Left lung (tissue), 10 donors: ENCODE results near the gene ANO1. TPM values are rescaled to one million over a fixed set of nuclear protein-coding genes. Genes with fewer than 3 reads are reported as not detected.
"Not testable (repeated sequence)": the region's sequence is repeated elsewhere in the genome, so short reads cannot be mapped to it uniquely, and the experiment has no call there.

ENCODE experiments used
- ATAC-seq: fragments of 200-7000 bp; cut with Tn5 transposase; one replicate; pipeline ENCODE4 v1.9.1; 2020; ENCODE audit warnings: moderate library complexity
- DNase-seq, 4 donors: peaks; one replicate each; pipeline ENCODE4 v3.0.0-alpha.2; 2013 to 2020
- H3K27ac ChIP-seq, 2 donors: fragments of 200-600 bp; sonication (generic) in 1 of 2; one replicate each; pipeline versions ENCODE4 v1.5.0 to v1.8.0; 2020 to 2021
- H3K27me3 ChIP-seq, 2 donors: fragments of 200-600 bp; sonication (generic) in 1 of 2; one replicate each; pipeline versions ENCODE4 v1.5.0 to v1.8.0; 2020 to 2021
- H3K36me3 ChIP-seq, 2 donors: fragments of 200-600 bp; sonication (generic) in 1 of 2; one replicate each; pipeline versions ENCODE4 v1.5.0 to v1.8.0; 2020 to 2021
- H3K4me1 ChIP-seq, 2 donors: fragments of 200-600 bp; one replicate each; pipeline ENCODE4 v1.8.0; 2021
- H3K4me3 ChIP-seq, 2 donors: fragments of 200-600 bp; sonication (generic) in 1 of 2; one replicate each; pipeline versions ENCODE4 v1.5.0 to v1.8.0; 2020 to 2021; ENCODE audit warnings: mild to moderate bottlenecking in 1 of 2
- H3K9me3 ChIP-seq, 2 donors: fragments of 200-600 bp; sonication (generic) in 1 of 2; one replicate each; pipeline versions ENCODE4 v1.5.0 to v1.8.0; 2020 to 2021
- CTCF ChIP-seq, 2 donors: fragments of 200-600 bp; sonication (generic) in 1 of 2; IDR thresholded peaks; one replicate each; pipeline versions ENCODE4 v1.5.0 to v1.8.0; 2021; ENCODE audit warnings: antibody characterized with exemption in 2 of 2
- intact Hi-C, 2 donors: fragments of 100-400 bp; cut with DNase I; formaldehyde crosslinking; loops; one replicate each; pipeline versions ENCODE4 v1.11.2 to v1.14.2; 2022
- polyA plus RNA-seq, 6 donors: library from polyadenylated mRNA; unstranded; fragments of 120-200 nt; gene quantifications; one replicate each; pipeline ENCODE4 v1.2.1, GENCODE V29; 2013; ENCODE audit not compliant: insufficient read length in 6 of 6
- total RNA-seq, 2 donors: library from RNA; stranded (reverse); fragmentation: NEBNext Ultra II Directional; extraction: Animal tissue kit (Norgen Biotek cat#: 25700); gene quantifications; one replicate each; pipeline ENCODE4 v1.2.1, GENCODE V29; 2021
- donor health status: DM: no; HTN: yes; CAD: no.
- donor health status: DM: no; HTN: no; CAD: no.

Gene ANO1
- total and polyA plus RNA-seq, 8 donors, result 4.9 to 13.2 (median 7.0) TPM

GRCh38 chr11:70207531-70208131, 129.5 kb downstream of the ANO1 start:
- peaks cover 0 to 44% of the 10 kb centered on the region in 2 donors for H3K36me3 ChIP-seq
- no peak for DNase-seq
- no peak overlapping the region for H3K27ac ChIP-seq
- no peaks in the 10 kb centered on the region for H3K27me3 ChIP-seq
- peaks cover 10 to 40% of the 10 kb centered on the region in 2 donors for H3K4me1 ChIP-seq
- no peaks in the 10 kb centered on the region for H3K9me3 ChIP-seq
- no peak for ATAC-seq
- intact Hi-C loops, result no loop called here
- no peak overlapping the region for H3K4me3 ChIP-seq
- no peak for TF ChIP-seq CTCF (IDR thresholded peaks at IDR 0.05)

- Histone ChIP-seq H3K27ac (no peak overlapping the region), H3K4me1 (peaks cover 9 to 32% of the 10 kb centered on the region in 2 donors), H3K36me3 (peaks cover 0 to 44% of the 10 kb centered on the region in 2 donors), H3K9me3 (no peaks in the 10 kb centered on the region), H3K4me3 (no peak overlapping the region), H3K27me3 (no peaks in the 10 kb centered on the region)
- no peak for ATAC-seq
- intact Hi-C loops, result no loop called here
- TF ChIP-seq CTCF (IDR thresholded peaks at IDR 0.05), result no peak
- DNase-seq, result no peak
Observed at GRCh38 chr11:70209391-70209912, 131.3 kb downstream of the ANO1 start.

GRCh38 chr11:70210051-70210501, 132.0 kb downstream of the ANO1 start:
- no peak overlapping the region for H3K4me3 ChIP-seq
- DNase-seq (no peak), ATAC-seq (no peak)
- intact Hi-C loops, result no loop called here
- H3K27ac ChIP-seq, result no peak overlapping the region
- H3K4me1 ChIP-seq, result peaks cover 2 to 25% of the 10 kb centered on the region in 2 donors
- peaks cover 0 to 44% of the 10 kb centered on the region in 2 donors for H3K36me3 ChIP-seq
- no peaks in the 10 kb centered on the region for H3K9me3 ChIP-seq
- no peaks in the 10 kb centered on the region for H3K27me3 ChIP-seq
- TF ChIP-seq CTCF (IDR thresholded peaks at IDR 0.05), result no peak

- Histone ChIP-seq H3K4me3 (no peak overlapping the region), H3K9me3 (no peaks in the 10 kb centered on the region), H3K4me1 (peaks cover 0 to 21% of the 10 kb centered on the region in 2 donors), H3K27ac (no peak overlapping the region), H3K27me3 (no peaks in the 10 kb centered on the region), H3K36me3 (peaks cover 0 to 42% of the 10 kb centered on the region in 2 donors)
- DNase-seq (no peak), ATAC-seq (no peak)
- TF ChIP-seq CTCF (IDR thresholded peaks at IDR 0.05), result no peak
- intact Hi-C loops, result no loop called here
Observed at GRCh38 chr11:70210530-70210929, 132.4 kb downstream of the ANO1 start.

- peak overlapping the region in 1 of 2 donors; percentile 6 for H3K27ac ChIP-seq
- H3K4me1 ChIP-seq, result peaks cover 0 to 8% of the 10 kb centered on the region in 2 donors
- TF ChIP-seq CTCF (IDR thresholded peaks at IDR 0.05), result no peak
- intact Hi-C loops, result no loop called here
- no peaks in the 10 kb centered on the region for H3K9me3 ChIP-seq
- H3K4me3 ChIP-seq, result no peak overlapping the region
- H3K36me3 ChIP-seq, result peaks cover 0 to 24% of the 10 kb centered on the region in 2 donors
- ATAC-seq (peak; percentile 79), DNase-seq (peak in 1 of 4 donors; percentile 24)
- no peaks in the 10 kb centered on the region for H3K27me3 ChIP-seq
Observed at GRCh38 chr11:70212227-70212811, 134.2 kb downstream of the ANO1 start.

GRCh38 chr11:70217388-70217787, 139.3 kb downstream of the ANO1 start:
- H3K27me3 ChIP-seq, H3K4me1 ChIP-seq, ATAC-seq, intact Hi-C loops, H3K9me3 ChIP-seq, H3K27ac ChIP-seq, H3K36me3 ChIP-seq, H3K4me3 ChIP-seq: not testable (repeated sequence)
- peak in 1 of 4 donors; percentile 24 for DNase-seq

- H3K9me3 ChIP-seq, H3K36me3 ChIP-seq, DNase-seq, H3K4me1 ChIP-seq, H3K27me3 ChIP-seq, intact Hi-C loops, H3K27ac ChIP-seq, H3K4me3 ChIP-seq, ATAC-seq: not testable (repeated sequence)
Observed at GRCh38 chr11:70218076-70218475, 140.0 kb downstream of the ANO1 start.
